Progenitor cell of endocrine pancreas (in vitro differentiated cells): ENCODE measurements around the gene PSMC5. TPM values are rescaled to one million over a fixed set of nuclear protein-coding genes. Genes with fewer than 3 reads are reported as not detected.
A peak's percentile ranks its signal among the peaks of the same experiment; 100 is the strongest.

Source experiments
- DNase-seq: peaks from one replicate; pipeline ENCODE4 v3.0.0; 2021; ENCODE audit warnings: low spot score; ENCODE audit not compliant: unreplicated experiment
- H3K27ac Mint-ChIP-seq: 2 replicates; pipeline ENCODE4 v1.8.0; 2021; ENCODE audit warnings: mild to moderate bottlenecking, moderate library complexity, mixed read lengths
- H3K27me3 Mint-ChIP-seq: 2 replicates; pipeline ENCODE4 v1.8.0; 2021; ENCODE audit warnings: mixed read lengths
- H3K36me3 Mint-ChIP-seq: 2 replicates; pipeline ENCODE4 v1.8.0; 2022; ENCODE audit warnings: mixed read lengths; ENCODE audit not compliant: insufficient read depth
- H3K4me1 Mint-ChIP-seq: 2 replicates; pipeline ENCODE4 v1.8.0; 2021; ENCODE audit warnings: low read depth, mixed read lengths
- H3K4me3 Mint-ChIP-seq: 2 replicates; pipeline ENCODE4 v1.8.0; 2021; ENCODE audit warnings: low read depth, mild to moderate bottlenecking, moderate library complexity, mixed read lengths
- H3K9me3 Mint-ChIP-seq: 2 replicates; pipeline ENCODE4 v1.8.0; 2021; ENCODE audit warnings: low read depth, mixed read lengths
- CTCF ChIP-seq: fragments of 200-600 bp; sonication (generic); IDR thresholded peaks from one replicate; pipeline ENCODE4 v1.5.0; 2021; ENCODE audit warnings: antibody characterized with exemption, mild to moderate bottlenecking; ENCODE audit not compliant: unreplicated experiment
- total RNA-seq: library from RNA; stranded (reverse); gene quantifications from 2 replicates; pipeline ENCODE4 v1.2.1, GENCODE V29; 2021

The PSMC5 gene
- total RNA-seq, 1 donor from 2014 or later: 101 TPM

GRCh38 chr17:63838631-63839171 is 11.5 kb downstream of the PSMC5 start:
- peaks cover 7% of the 10 kb centered on the region for H3K36me3 Mint-ChIP-seq
- no peak overlapping the region for H3K4me3 Mint-ChIP-seq
- H3K4me1 Mint-ChIP-seq: peaks cover 21% of the 10 kb centered on the region
- H3K27me3 Mint-ChIP-seq: no peaks in the 10 kb centered on the region
- H3K27ac Mint-ChIP-seq: no peak overlapping the region
- TF ChIP-seq CTCF: no peak
- DNase-seq: no peak
- no peaks in the 10 kb centered on the region for H3K9me3 Mint-ChIP-seq

- Mint-ChIP-seq H3K4me1 (peaks cover 22% of the 10 kb centered on the region), H3K36me3 (peaks cover 4% of the 10 kb centered on the region), H3K27me3 (peaks cover 5% of the 10 kb centered on the region), H3K27ac (peak overlapping the region; percentile 95), H3K4me3 (peak overlapping the region; percentile 96), H3K9me3 (no peaks in the 10 kb centered on the region)
- DNase-seq: no peak
- no peak for TF ChIP-seq CTCF
Observed at GRCh38 chr17:63840591-63841349, 13.5 kb downstream of the PSMC5 start.

GRCh38 chr17:63841350-63842172 is 14.3 kb downstream of the PSMC5 start:
- peaks cover 2% of the 10 kb centered on the region for H3K36me3 Mint-ChIP-seq
- DNase-seq: no peak
- peaks cover 22% of the 10 kb centered on the region for H3K4me1 Mint-ChIP-seq
- peak overlapping the region; percentile 95 for H3K27ac Mint-ChIP-seq
- no peaks in the 10 kb centered on the region for H3K9me3 Mint-ChIP-seq
- peak overlapping the region; percentile 96 for H3K4me3 Mint-ChIP-seq
- TF ChIP-seq CTCF: no peak
- peaks cover 12% of the 10 kb centered on the region for H3K27me3 Mint-ChIP-seq

GRCh38 chr17:63842173-63842539 is 14.9 kb downstream of the PSMC5 start:
- Mint-ChIP-seq H3K9me3 (no peaks in the 10 kb centered on the region), H3K27me3 (peaks cover 12% of the 10 kb centered on the region), H3K4me3 (peak overlapping the region; percentile 96), H3K27ac (peak overlapping the region; percentile 95), H3K36me3 (peaks cover under 1% of the 10 kb centered on the region), H3K4me1 (peaks cover 22% of the 10 kb centered on the region)
- peak; percentile 48 for DNase-seq
- TF ChIP-seq CTCF: no peak
